HG03280 (cell line): ENCODE measurements around the gene OPTC.

Source experiments
- ATAC-seq: cut with Tn5 transposase; IDR thresholded peaks from one replicate; pipeline ENCODE4 v1.9.1; 2021; ENCODE audit warnings: mild to moderate bottlenecking, moderate library complexity; ENCODE audit not compliant: unreplicated experiment

Gene OPTC

DNA sequence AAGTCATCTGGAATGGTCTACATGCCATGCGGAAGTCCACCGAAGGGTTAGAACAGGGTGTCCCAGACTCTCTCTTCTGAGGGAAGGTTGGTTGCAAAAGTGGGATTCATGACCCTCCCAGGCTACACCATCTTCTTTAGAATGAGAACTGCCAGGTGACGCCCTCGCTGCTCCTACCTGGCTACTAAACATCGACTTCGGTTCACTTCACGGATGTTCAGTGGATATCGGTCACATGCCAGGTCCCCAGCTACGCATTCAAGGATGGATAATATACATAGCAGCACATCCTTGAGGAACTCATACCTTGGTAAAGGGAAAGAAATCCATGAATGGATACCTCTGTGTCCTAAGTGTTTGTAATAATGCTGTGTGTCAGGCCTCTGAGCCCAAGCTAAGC, 3.3 kb upstream of the OPTC start:
- ATAC-seq = no peak

- ATAC-seq = no peak
These were observed 2.3 kb upstream of the OPTC start for GRCh38 chr1:203491664-203492063.

- no peak for ATAC-seq
These were observed 1.7 kb upstream of the OPTC start for GRCh38 chr1:203492082-203492747.

GRCh38 chr1:203492748-203493130, 1.2 kb upstream of the OPTC start:
- no peak for ATAC-seq

DNA sequence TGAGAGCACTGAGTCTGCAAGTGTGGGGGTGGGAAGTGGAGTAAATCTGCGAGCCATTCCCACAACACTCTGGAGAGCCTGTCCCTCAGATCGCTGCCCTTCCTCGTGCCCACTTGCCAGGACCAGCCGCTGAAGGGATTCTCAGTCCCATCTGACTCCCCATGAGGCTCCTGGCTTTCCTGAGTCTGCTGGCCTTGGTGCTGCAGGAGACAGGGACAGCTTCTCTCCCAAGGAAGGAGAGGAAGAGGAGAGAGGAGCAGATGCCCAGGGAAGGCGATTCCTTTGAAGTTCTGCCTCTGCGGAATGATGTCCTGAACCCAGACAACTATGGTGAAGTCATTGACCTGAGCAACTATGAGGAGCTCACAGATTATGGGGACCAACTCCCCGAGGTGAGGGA, 1.9 kb downstream of the OPTC start:
- ATAC-seq = no peak

GRCh38 chr1:203497269-203497777, 3.4 kb downstream of the OPTC start:
- ATAC-seq = no peak

GRCh38 chr1:203499643-203500278, 5.8 kb downstream of the OPTC start:
- ATAC-seq = no peak

GRCh38 chr1:203500279-203500678, 6.3 kb downstream of the OPTC start:
- ATAC-seq = no peak

DNA sequence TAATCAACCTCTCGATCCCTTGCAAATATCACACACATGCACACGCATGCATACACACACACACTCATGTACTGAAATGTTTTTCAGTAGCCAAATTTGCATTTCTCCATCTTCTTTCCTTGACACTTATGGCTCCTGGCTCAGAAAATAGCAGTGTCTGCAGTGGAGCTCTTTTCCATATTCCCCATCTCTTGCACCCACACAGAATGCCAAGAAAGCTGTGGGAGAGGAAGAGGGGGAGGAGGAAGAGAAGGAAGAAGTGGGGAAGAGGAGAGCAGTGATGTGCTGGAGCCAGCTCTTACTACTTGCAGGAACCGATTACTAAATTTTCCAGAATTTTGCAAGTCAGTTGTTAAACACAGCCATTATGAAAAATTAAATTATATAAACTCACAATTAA, 9.9 kb downstream of the OPTC start:
- no peak for ATAC-seq

- ATAC-seq = no peak
These were observed 10.7 kb downstream of the OPTC start for GRCh38 chr1:203504400-203505250.

DNA sequence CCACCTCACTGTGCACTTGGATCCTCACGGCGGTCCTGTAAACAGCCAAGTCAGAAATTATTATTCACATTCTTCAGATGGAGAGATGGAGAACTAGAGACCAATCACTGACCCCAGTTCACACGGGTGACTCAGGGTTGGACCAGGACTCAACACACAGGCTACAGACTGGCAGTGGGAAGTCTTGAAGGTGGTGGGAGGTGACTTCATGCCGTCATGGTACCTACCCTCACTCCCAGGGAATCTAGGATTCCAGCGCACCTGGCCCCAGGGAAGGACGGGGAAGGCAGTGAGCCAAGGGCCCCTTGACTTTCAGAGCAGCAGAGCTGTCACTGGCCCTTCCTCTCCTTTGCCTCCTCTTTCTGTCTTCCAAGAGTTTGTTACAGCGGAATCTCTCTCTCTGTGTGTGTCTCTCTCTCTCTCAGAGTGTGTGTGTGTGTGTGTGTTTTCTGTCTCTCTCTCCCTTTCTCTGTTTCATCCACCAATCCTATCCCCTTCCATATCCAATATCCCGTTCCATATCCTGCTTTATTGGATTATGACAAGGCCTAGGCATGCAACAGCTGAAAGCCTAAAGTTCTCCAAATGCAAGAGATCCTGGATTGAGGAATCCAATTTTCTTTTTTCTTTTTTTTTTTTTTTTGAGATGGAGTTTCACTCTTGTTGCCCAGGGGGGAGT, 11.7 kb downstream of the OPTC start:
- ATAC-seq = no peak

GRCh38 chr1:203506858-203507626, 13.1 kb downstream of the OPTC start:
- no peak for ATAC-seq

- no peak for ATAC-seq
These were observed 13.8 kb downstream of the OPTC start for GRCh38 chr1:203507759-203508158.

GRCh38 chr1:203508463-203509073, 14.6 kb downstream of the OPTC start:
- no peak for ATAC-seq

DNA sequence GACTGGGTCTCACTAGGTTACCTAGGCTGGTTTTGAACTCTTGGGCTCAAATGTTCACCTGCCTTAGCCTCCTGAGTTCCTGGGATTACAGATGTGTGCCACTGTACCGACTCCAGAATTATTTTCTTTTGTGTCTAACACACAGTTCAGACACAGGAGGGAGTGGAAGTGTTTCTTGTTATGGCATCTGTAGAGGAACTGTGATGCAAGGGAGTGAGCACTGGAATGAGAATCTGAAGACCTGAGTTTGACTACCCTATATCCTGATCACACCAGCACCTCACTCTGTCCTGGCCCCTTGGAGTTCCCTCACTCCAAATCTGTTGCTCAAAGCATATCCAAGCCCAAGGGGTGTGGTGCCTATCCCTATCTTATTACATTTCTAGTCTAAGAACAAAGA, 15.2 kb downstream of the OPTC start:
- ATAC-seq = no peak

DNA sequence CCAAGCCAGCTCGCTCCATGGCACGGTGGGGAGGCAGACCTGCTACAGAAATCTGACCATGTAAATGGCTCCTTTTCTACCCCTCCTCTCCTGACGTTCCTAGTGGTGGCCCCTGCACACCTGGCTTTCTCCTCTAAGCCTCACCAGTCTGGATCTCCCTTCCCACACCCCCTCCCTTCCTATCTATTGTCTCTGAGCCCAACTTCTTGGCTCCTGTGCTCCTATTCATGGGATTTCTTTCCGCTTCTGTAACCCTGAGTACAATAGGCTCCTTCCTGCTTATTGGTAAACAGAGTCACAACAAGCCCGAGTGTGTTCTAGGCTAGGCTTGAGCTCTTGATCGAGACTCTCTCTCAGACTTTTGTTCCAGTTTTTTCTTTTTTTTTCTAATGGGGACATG, 17.6 kb downstream of the OPTC start:
- ATAC-seq = no peak

GRCh38 chr1:203511930-203512329, 18.0 kb downstream of the OPTC start:
- ATAC-seq = no peak

- no peak for ATAC-seq
These were observed 18.5 kb downstream of the OPTC start for GRCh38 chr1:203512517-203512847.

DNA sequence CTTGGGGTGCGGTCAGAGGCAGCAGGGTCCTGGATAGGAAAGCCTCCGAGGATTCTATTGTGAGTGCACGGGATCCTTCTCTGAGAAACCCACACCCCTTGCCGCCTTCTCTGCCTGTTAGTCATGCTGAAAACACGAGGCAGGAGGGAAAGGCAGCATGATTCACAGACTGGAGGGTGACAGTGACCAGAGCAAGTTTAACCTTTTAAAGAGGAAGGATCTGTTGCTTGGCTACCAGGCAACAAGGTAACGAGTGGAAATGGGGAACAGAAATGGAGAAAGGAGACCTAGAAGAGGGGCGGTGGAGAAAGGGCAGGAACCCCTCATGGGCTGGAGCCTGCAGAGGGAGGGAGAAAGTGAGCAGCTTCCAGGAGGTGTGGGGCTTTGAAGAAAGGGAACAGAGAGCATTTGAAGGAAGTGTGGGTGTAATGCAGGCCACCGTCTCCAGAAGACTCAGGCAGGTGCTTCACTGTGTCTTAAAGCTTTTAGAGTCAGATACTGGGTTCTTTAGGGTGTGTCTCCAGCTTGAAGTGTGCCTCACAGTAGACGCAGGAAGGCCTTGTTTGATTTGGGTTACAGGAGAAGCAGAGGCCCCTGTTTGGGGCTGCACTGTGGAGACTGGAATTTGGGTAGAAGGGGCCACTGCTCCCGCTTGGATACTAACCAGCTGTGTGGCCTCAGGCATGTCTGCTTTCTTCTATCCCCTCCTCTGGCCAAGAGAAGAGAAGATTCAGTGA, 19.1 kb downstream of the OPTC start:
- ATAC-seq = no peak
